HEK293 (cell line): ENCODE measurements around the gene PRSS8.

Experiments used
- CTCF ChIP-seq: fragments of 450-650 bp; formaldehyde crosslinking; IDR thresholded peaks from 2 replicates; pipeline ENCODE4 v1.5.1; 2016; ENCODE audit warnings: missing biosample characterization, missing genetic modification characterization
- PRDM4 ChIP-seq: fragments of 450-650 bp; formaldehyde crosslinking; IDR thresholded peaks from 2 replicates; pipeline ENCODE4 v1.5.1; 2017; ENCODE audit warnings: missing biosample characterization, missing genetic modification characterization
- YY1 ChIP-seq: fragments of 450-650 bp; formaldehyde crosslinking; IDR thresholded peaks from 2 replicates; pipeline ENCODE4 v1.5.1; 2018; ENCODE audit warnings: missing biosample characterization, missing genetic modification characterization
- ZNF223 ChIP-seq: fragments of 450-650 bp; formaldehyde crosslinking; IDR thresholded peaks from 2 replicates; pipeline ENCODE4 v1.5.1; 2016; ENCODE audit warnings: missing biosample characterization, missing genetic modification characterization
- ZNF629 ChIP-seq: fragments of 450-650 bp; formaldehyde crosslinking; IDR thresholded peaks from 2 replicates; pipeline ENCODE4 v1.5.1; 2017; ENCODE audit warnings: missing biosample characterization, missing genetic modification characterization

- TF ChIP-seq PRDM4 (no peak), ZNF629 (tag by site-specific recombination) (no peak), ZNF223 (tag by site-specific recombination) (no peak), CTCF (no peak), YY1 (tag by site-specific recombination) (no peak)
Observed at GRCh38 chr16:31147574-31147973, 12.0 kb upstream of the PRSS8 start.
